HG03469 (cell line): Measurements from ENCODE around the gene PHLDA1.

Experiments
- ATAC-seq: cut with Tn5 transposase; IDR thresholded peaks from one replicate; pipeline ENCODE4 v1.9.1; 2021; ENCODE audit warnings: mild to moderate bottlenecking, moderate library complexity, moderate number of reproducible peaks; ENCODE audit not compliant: unreplicated experiment

Gene PHLDA1

DNA sequence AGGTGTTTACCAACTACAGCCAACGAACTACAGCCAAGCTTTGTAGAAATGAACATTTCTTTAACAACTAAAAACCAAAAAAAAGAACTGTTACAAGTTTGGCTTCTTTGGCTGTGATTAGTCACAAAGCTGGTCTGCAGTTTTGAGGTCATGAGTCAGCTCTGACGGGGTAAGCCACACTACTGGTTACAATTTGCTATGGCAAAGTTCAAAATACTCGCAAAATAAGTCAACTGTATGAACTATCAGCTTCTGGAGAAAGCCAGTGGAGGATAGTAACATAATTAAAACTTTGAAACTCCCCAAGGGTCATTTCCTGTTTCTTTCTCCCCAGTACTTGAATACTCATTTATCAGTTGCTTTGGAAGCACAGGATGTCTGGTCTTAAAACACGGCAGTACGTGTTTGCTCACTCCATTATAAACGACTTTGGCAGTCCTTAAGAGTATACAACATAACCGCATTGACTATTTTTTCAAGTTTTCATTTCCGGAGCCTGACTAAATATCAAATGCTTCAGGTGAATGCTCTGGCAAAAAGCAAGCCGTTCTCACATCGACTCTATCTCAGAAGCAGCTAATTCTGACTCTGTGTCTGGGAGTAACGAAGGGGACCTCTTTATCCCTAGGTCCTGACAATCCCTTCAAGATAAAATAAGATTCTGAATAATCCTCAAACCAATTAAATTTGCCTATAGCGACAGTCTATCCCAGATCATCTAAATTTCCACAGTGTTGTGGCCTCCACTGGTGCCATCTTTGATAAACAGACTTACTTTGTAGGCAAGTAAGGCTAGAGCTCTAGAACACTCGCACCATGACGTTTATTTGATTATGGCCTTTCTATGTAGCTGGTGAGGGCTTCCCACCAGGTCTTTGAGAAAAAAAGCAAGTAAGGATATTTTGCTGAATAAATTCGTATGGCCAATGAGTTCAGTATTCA lies 10.6 kb downstream of the PHLDA1 start:
- peak; percentile 43 for ATAC-seq

DNA sequence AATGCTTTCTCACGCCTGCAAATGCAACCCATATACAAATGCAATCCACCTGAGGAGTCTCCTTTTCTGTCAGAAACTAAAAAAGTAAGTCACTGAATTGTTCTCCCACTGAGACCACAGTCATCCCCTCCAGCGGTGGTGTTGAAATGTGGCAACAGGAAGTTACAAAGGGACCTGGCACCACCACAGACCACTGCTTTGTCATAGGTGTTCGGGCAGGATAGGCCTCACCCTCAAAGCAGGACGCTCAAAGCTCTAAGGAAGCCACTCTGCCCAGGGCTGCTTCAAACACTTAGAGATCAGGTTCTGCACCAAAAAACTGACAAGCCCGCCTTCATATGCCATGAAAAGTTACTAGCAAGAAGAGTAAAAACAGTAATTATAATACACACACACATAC lies 11.3 kb downstream of the PHLDA1 start:
- no peak for ATAC-seq

DNA sequence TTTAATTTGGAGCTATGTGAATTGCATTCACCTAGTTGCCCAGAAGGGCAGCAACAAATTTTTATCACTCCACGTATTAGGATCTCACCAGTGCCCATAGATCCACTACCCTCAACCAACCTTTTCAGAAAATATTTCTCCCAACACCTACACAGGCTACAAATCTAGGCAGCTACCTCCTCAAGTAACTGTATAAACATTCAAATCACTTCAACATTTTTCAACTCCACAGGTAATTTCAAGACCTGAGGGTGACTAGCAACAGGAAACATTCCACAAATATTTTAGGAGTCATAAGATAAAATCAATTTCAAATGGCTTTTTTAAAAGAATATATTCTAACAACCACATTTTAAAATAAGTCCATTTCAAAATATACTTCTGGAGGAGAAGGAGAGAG lies 12.9 kb downstream of the PHLDA1 start:
- no peak for ATAC-seq

DNA sequence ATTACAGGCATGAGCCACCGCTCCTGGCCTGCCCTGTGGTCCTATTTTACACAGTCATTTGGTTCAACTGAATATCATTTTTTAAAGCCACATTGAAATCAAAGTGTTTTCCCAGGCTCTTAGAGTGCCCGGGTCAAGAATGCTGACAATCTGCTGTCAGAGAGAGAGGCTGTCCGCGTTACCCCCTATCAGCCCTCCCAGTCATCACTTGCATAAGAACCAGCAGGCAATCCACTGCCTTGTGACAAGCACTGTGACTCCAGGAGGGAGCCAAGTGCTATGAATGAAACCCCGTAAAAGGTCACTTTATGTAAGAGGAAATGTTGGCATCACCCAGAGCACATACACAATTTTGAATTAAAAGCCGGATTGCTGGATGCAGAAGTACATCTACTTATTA lies 13.5 kb downstream of the PHLDA1 start:
- no peak for ATAC-seq

DNA sequence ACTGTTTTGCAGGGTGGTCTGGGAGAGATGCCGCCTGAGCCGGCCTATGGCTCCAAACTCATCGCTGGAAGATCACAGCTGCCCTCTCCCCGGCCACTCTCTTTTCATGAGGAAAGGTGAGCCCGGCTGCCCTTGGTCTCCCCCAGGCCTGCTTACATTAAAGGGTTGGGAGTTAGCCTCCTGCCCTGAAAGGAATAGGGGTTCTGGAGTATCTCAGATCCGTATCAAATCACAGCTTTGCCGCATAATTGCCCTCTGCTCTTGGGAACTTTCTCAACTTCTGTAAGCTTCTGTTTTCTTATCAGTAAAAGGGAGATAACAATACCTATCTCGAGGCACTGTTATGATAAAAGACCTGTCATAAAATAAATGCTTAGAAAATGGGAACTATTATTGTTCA lies 17.6 kb downstream of the PHLDA1 start:
- ATAC-seq, result no peak

DNA sequence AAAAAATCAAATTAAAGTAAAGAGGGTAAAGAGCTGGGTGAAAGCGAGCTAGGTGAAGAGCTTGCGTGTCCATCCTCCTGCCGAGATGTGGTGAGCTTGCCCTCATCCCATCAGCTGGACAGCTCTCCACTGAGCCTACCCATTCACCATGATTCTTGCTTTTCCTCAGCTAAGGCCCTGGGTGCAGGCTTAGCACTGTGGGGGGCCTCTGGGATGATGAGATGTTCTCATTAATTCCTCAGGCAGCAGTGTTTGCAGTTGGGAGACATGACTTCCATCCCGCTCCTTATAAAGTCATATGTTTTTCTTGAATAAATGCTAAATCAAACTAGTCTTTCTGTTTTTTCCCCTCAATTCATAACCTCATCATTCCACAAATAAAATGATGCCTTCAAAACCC lies 18.0 kb downstream of the PHLDA1 start:
- ATAC-seq, result no peak

DNA sequence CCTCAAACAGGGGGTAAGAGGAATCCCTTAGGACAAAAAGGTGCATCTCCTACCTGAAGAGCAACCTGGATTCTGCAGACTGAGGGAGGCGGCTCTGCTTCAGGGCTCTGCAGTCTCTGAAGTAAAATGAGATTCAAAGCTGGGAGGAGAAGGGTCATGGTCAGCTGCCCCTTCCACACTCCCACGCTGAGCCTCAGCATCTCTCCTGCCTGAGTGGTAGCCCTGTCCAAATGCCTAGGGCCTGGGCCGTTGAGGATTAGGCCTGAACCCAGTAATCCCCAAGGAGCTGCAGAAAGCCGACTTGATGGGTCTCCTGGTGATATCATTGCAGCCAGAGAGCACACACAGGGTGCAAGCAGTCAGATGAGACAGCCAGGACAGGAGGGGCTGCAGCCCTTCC lies 18.9 kb downstream of the PHLDA1 start:
- ATAC-seq, result no peak

DNA sequence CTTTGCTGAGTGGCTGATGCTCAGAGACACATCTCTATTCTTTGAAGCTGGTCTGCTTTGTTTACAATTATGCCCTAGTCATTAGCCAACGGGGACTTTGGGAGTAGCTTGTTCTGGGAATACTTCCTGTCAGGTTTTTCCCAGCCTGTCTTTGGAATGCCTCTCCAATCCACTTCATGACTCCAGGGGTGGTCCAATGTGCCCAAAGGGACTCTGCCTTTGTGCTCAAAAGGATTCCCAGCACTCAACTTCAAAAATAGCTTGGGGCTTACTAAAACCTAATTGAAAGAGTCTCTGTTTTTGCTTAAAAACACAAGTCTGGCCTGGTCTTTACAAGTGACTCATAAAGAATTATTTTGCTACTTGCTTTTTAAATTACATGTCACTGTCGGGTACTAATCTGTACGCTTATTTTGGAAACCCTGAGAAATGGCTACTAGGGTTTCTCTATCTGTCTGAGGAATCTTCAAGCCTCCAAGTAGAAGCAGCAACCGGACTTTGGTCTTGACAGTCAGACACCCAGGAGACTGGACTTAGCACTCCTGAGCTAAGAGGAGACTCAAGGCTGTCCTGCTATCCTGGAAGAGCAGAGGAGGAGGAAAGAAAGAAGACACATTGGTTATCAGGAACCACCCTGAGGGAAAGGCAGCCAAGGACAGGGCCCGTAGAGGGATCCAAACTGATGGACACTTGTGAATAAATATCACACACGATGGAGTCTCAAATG lies 20.7 kb downstream of the PHLDA1 start:
- ATAC-seq, result no peak

DNA sequence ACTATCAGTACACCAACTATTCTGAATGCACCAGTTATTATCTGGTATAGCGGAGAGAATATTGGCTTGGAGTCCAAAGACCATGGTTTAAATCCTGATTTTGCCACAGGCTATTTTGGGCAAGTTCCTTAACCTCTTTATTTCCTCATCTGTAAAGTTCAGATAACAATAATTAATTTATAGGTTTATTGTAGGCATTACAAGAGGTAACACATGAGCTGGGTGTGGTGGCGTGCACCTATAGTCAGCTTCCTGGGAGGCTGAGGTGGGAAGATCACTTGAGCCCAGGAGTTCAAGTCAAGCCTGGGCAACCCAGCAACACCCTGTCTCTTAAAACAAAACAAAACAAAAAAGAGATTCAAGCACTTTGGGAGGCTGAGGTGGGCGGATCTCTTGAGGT lies 23.1 kb downstream of the PHLDA1 start:
- no peak for ATAC-seq

DNA sequence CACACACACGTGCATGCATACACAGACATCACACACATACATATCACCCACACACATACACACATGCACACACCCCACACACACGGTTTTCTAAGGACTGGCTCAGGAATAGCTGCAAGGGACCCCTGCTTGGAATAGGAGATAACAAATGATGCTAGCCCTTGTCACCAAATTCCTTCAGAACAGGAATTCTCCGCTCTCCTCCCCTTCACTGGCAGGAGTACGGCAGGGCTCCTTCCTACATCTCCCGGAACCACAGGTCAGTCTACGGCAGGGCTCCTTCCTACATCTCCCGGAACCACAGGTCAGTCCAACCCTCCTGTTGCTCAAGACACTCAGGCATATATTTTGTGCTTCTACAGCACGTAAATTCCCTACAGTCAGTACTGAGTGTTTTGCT lies 23.9 kb downstream of the PHLDA1 start:
- no peak for ATAC-seq

DNA sequence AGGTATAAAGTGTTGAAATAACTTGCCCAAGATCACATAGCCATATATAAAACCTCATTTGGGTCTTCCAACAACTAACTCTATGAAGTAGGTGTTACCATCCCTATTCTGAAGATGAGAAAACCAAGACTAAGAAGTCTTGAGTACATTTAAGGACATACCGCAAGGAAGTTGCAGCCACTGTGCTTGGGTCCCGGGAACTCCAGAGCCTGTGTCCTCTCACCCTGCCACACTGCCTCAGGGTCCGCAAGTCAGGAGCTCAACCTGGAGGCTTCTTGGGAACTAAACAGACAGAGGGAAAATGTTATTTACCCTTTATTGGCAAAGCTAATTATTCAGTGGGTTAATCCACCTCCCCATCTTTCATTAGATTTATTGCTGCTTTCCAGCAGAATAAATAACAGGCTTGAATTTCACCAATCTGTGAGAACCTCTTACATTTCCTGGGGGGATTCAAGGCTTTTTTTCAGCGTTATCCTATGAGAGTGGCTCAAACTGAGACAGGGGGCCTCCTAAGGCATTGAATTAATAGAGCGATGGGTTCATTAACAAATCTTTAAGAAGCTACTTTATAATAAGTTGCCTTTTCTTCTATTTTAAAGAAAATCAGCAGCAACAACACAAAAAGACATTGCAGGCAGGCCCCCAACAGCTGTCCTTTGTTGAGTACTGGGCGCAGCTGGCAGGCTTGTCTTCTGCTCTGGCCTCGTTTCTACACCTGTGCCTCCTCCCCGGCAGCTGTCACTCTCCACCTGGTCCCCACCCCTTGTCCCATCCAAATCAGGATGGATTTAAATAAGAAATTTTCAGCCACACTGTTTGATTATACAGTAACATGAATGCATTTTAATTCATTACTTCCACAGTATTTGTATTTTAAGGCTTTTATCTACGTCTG lies 25.3 kb downstream of the PHLDA1 start:
- ATAC-seq, result no peak

DNA sequence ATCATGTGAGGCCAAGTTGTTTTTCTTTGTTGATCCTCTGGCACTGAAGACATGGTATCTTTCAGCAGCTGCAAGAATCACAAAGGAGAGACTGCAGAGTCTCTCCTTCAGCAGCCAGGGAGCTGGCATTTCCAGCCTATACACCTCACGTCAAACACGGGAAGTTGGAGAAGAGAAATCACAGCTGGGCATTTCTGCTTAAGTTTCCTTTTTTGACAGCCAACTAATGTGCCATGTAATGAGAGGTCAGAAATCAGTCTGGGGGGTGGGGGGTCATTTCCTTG lies 28.3 kb downstream of the PHLDA1 start:
- ATAC-seq, result no peak

DNA sequence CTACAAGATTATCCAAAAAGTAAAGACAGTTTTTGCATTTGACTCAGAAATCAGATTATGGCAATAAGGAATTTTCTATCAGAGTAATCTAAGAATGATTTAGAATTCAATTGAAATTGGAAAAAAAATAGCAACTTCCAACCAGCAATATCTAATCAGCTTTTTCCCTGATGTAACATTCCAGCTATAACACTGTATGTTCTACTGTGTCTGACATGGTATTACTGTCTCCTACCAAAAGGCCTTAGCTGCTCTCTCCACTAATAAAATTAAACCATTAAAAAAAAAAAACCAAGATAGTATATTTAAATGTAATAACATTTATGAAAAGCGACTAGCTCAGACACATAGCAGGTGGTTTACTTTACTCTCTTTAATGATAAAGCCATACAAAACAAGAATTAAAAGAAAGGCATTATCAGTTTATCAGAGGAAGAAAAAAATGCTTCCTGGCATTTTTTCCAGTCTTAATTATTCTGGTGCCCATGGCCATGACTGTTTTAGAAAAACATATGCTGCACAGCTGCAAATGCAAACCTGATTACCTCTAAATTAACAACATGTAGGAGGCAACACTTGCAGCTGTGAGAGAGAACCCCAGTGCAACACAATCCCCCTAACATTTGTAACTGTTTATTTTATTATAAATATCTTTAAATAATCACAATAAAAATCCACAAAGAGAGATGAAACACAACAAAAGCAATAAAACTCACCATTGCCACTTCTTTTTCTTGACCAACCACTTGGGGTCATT lies 28.8 kb downstream of the PHLDA1 start:
- no peak for ATAC-seq

DNA sequence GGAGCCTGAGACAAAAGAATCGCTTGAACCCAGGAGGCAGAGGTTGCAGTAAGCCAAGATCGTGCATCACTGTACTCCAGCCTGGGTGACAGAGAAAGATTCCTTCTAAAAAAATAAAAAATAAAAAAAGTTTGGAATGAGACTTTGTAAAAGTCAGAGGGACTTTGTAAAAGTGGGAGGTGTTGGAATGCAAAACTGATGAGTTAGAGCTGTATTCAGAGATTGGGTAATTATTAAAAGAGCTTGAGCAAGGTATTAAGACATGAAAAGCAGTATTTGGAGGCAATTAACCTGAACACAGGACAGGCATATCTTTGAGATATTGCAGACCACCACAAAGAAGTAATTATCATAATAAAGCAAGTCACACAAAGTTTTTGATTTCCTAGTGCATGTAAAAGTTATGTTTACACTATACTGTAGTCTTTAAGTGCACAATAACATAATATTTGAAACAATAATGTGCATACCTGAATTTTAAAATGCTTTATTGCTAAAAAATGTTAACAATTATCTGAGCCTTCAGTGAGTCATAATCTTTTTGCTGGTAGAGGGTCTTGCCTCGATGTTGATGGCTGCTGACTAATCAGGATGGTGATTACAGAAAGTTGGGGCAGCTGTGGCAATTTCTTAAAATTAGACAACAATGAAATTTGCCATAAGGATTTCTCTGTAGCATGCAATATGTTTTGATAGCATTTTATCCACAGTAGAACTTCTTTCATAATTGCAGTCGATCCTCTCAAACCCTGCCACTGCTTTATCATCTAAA lies 33.1 kb downstream of the PHLDA1 start:
- no peak for ATAC-seq

DNA sequence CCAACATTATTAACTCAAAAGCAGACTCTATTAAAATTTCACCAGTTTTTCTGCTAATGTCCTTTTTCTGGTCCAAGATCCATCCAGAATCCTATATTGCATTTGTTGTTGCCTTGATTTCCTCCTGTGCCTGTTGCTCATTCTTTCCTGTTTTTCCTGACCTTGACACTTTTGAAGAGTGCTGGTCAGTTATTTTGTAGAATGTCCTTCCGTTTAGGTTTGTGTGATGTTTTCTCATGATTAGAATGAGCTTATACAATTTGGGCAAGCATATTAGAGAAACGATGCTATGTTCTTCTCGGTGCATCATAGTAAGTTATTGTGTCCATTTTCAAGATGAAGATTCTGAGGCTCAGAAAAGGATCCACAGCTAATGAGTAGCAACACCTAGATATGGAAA lies 33.9 kb downstream of the PHLDA1 start:
- ATAC-seq, result no peak

DNA sequence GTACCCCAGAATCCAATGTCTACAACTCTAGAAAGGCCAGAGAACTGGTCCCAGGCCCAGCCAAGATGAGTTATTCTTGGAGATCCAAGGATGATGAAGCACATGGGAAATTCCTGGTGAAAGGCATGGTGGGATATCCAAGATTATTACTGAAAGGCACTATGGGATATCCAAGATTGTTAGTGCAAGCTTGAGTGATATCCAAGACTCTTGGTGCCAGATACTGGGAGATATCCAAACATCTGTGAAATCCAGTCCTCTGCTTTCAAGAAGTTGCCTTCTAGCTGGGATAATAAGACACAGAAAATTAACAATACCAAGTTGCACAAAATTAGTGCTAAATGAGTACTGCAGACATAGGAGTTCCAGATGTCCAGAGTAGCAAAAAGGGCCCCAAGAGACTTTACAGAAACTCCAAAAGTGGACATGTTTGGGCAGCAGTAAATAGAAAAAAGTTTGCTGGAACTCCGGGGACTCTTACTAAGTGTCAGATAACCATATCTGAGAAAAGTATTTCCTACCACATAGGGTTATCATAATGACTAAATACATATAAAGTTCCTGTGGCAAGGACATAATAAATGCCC lies 34.6 kb downstream of the PHLDA1 start:
- ATAC-seq, result no peak

DNA sequence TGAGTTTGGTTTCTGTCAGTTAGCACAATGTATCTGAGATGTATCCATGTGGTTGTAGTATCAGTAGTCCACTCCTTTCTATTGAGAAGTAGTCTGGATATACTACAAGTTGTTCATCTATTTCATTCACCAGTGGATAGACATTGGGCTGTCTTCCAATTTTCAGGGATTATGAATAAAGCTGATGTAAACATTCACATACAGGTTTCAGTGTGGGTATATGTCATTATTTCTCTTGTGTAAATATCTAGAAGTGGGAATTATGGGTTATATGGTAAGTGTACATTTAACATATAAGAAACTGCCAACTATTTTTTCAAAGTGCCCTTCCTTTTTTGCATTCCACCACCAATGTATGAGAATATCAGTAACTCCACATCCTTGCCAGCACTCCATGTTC lies 35.9 kb downstream of the PHLDA1 start:
- ATAC-seq, result no peak

DNA sequence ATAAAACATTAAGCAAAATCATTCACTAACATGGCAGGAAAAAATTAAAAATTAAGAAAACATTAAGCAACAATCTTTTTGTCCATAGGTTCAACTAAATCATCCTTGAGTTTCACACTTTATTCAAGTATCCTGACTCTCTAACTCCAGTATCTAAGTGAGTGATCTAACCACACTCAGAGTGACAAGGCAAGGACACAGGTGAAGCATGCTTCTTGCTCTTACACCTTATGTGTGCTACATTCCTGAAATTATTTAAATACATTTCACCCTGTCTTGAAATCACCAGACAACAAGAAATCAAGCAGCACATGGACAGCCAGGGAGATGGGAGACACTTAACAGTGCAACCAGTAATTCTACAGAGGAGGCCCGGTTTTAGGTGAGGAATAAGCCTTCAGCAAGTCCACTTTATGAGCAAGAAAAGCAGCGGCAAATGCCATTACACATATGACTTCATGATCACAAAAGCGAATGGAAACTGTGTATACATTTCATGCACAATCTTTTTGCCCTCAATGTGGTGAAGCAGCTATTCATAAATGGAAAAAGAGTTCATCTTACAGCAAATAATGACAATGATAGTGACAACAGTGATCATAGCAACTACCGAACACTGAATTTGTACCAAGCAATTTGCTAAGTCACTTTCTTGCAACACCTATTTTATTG lies 37.4 kb downstream of the PHLDA1 start:
- ATAC-seq, result no peak

DNA sequence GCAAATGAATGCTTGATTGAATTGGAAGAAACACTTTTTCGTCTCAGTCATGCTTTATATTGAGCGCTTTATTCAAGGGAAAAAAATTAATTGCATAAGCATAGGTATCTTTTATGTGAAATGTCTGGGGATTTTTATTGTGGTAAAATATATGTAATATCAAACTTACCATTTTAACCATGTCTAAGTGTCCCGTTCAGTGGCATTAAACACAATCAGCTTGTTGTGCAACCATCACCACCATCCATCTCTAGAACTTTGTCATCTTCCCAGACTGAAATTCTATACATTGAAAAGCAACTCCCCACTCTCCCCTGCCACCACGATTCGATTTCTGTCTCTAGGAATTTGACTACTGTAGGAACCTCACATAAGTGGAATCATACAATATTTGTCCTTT lies 39.8 kb downstream of the PHLDA1 start:
- ATAC-seq, result no peak
